HCT116 (cell line): ENCODE measurements around the gene NUBPL.

Source experiments
- CTCF ChIP-seq, 3 experiments: fragments of 200-600 bp in 1 of 3; sonication (generic) in 1 of 3; IDR thresholded peaks in 2 of 3; conservative IDR thresholded peaks in 1 of 3; 2 replicates each; pipeline ENCODE4 v1.5.1; 2012 to 2017; ENCODE audit warnings: low read depth in 2 of 3, low read length in 2 of 3, antibody characterized with exemption in 1 of 3, borderline replicate concordance in 1 of 3, control low read depth in 1 of 3, mild to moderate bottlenecking in 1 of 3, mixed read lengths in 1 of 3, mixed run types in 1 of 3, moderate library complexity in 1 of 3; ENCODE audit not compliant: insufficient read depth in 1 of 3
- EZH2 ChIP-seq: fragments of 200-600 bp; sonication (generic); IDR thresholded peaks from 2 replicates; pipeline ENCODE4 v1.6.1; 2017; ENCODE audit warnings: antibody characterized with exemption, mixed run types
- JUND ChIP-seq: IDR thresholded peaks from 2 replicates; pipeline ENCODE4 v1.6.1; 2012
- POLR2A ChIP-seq: IDR thresholded peaks from 2 replicates; pipeline ENCODE4 v1.7.0; 2011; ENCODE audit warnings: borderline replicate concordance; ENCODE audit not compliant: insufficient read depth, insufficient read length; ENCODE audit errors: extremely low read depth
- SIN3A ChIP-seq: IDR thresholded peaks from 2 replicates; pipeline ENCODE4 v1.6.1; 2012; ENCODE audit warnings: low read depth
- ZFX ChIP-seq: fragments of 450-650 bp; IDR thresholded peaks from 2 replicates; pipeline ENCODE4 v1.6.1; 2017

- TF ChIP-seq SIN3A = no peak
- no peak for TF ChIP-seq CTCF (IDR thresholded peaks at IDR 0.05 in 2 of 3, conservative IDR thresholded peaks at IDR 0.05 in 1 of 3; ENCODE audit: borderline replicate concordance in 1 of 3, insufficient read depth in 1 of 3, low read depth in 2 of 3, low read length in 2 of 3)
- TF ChIP-seq EZH2 = no peak
- TF ChIP-seq JUND = no peak
- TF ChIP-seq ZFX = no peak
- no peak for TF ChIP-seq POLR2A
These were observed 179.5 kb downstream of the NUBPL start for GRCh38 chr14:31740688-31741087.
